Measurements from ENCODE around the gene CORO1A. TPM values are rescaled to one million over a fixed set of nuclear protein-coding genes. Genes with fewer than 3 reads are reported as not detected.
"Not testable (repeated sequence)": the region's sequence is repeated elsewhere in the genome, so short reads cannot be mapped to it uniquely, and the experiment has no call there.

CORO1A gene
- total and polyA plus RNA-seq, 11 donors: 4.3 to 102 (median 8.5) TPM

DNA sequence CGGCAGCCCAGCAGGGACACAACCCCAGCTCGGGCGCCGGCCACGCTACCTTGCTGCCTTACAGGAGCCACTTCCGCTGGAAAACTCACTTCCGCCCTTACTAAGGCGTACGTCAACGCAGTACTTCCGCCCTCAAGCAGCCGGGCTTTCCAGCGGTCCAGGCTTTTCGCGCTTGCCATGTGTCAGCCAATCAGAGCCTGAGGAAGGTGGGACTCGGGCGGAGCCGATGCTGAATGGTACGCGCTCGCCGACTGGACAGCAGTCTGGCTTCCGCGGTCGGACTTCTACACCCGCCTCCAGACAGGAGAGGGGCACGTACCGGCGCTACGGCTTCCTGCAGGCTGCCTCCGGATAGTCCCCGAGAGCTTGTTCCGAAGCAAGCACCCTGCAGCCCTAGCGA is 10.2 kb downstream of the CORO1A start, which contains the start of the genes BOLA2B and SLX1A:
Gene BOLA2B (minus strand): TSS at position 52 of the 400 bp plus-strand sequence. CDS start 71 bp downstream, outside the sequence.
Gene SLX1A (plus strand): TSS at position 261 of the 400 bp plus-strand sequence. CDS start 210 bp downstream, outside the sequence.
- DNase-seq; H3K4me1 ChIP-seq; H3K36me3 ChIP-seq; intact Hi-C loops (cut with DNase I); H3K9me3 ChIP-seq; H3K27ac ChIP-seq; H3K27me3 ChIP-seq: not testable (repeated sequence)
- peak; percentile 95 to 98 (median 96) for ATAC-seq
- WGBS, 4 donors: no CpG with 5 or more reads among the region's 34 CpGs
- H3K4me3 ChIP-seq: peak within 1 kb of the TSS in 10 of 12 donors; percentile 7 to 60 (median 48)

- H3K36me3 ChIP-seq; H3K9me3 ChIP-seq; H3K27ac ChIP-seq; H3K4me1 ChIP-seq; DNase-seq; intact Hi-C loops (cut with DNase I); H3K27me3 ChIP-seq: not testable (repeated sequence)
- peak; percentile 58 to 83 (median 80) for ATAC-seq
- peak overlapping the region in 10 of 12 donors; percentile 7 to 60 (median 48) for H3K4me3 ChIP-seq
- 7 to 12% (median 9%) methylated on average over 14 to 19 of the region's 60 CpGs; no CpG with 5 or more reads in 1 of the 4 donors for WGBS, 4 donors
Measured at GRCh38 chr16:30194172-30194925, 10.9 kb downstream of the CORO1A start.

DNA sequence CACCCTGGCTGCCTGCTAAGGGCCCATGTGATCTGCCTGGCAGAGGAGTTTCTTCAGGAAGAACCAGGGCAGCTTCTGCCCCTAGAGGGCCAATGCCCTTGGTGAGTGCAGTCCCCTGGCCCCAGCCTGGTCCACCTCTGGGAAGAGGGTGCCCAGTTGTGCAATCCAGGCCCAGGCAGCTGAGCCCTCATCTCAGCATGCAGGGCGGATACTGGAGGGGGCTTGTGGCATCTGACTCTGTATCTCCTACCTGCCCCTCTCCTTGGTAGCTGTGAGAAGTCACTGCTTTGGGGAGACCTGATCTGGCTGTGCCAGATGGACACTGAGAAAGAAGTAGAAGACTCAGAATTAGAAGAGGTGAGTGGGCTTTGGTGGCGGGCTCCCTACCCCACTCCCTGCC is 13.6 kb downstream of the CORO1A start:
- DNase-seq; H3K9me3 ChIP-seq; ATAC-seq; H3K27me3 ChIP-seq; H3K4me3 ChIP-seq; H3K4me1 ChIP-seq; intact Hi-C loops (cut with DNase I); H3K36me3 ChIP-seq; H3K27ac ChIP-seq: not testable (repeated sequence)
- WGBS, 4 donors: 63 to 96% (median 80%) methylated on average over 1 of the region's 2 CpGs; no CpG with 5 or more reads in 1 of the 4 donors

- DNase-seq; H3K27me3 ChIP-seq; H3K4me3 ChIP-seq; H3K27ac ChIP-seq; H3K9me3 ChIP-seq; intact Hi-C loops (cut with DNase I); H3K36me3 ChIP-seq; H3K4me1 ChIP-seq: not testable (repeated sequence)
- no CpG with 5 or more reads among the region's 3 CpGs for WGBS, 4 donors
- peak; percentile 34 to 61 (median 44) for ATAC-seq
Measured at GRCh38 chr16:30199049-30199448, 15.6 kb downstream of the CORO1A start, which contains the start of gene SULT1A3. Gene SULT1A3, plus strand, starts transcription at chr16:30199255. Its CDS starts 1,474 bp downstream, at chr16:30200729.

DNA sequence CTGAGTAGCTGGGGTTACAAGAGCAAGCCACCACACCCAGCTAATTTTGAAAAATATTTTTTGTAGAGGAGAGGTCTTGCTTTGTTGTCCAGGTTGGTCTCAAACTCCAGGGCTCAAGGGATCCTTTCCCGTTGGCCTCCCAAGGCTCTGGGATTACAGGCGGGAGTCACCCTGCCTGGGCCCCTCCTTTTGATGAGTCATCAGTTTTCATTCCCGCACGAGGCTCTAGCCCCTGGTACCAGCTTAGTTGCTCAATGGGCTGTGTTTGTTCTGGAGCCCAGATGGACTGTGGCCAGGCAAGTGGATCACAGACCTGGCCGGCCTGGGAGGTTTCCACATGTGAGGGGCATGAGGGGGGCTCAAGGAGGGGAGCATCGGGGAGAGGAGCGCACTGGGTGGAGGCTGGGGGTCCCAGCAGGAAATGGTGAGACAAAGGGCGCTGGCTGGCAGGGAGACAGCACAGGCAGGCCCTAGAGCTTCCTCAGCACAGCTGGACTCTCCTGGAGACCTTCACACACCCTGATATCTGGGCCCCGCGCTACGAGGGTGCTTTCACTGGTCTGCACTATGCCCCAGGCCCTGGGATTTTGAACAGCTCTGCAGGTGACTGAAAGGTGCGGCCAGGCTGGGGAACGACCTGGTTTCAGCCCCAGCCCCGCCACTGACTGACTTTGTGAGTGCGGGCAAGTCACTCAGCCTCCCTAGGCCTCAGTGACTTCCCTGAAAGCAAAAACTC is 16.4 kb downstream of the CORO1A start:
- H3K27ac ChIP-seq; DNase-seq; H3K36me3 ChIP-seq; H3K4me3 ChIP-seq; intact Hi-C loops (cut with DNase I); H3K4me1 ChIP-seq; H3K9me3 ChIP-seq; H3K27me3 ChIP-seq: not testable (repeated sequence)
- no CpG with 5 or more reads among the region's 15 CpGs for WGBS, 4 donors
- ATAC-seq: peak in 3 of 4 donors; percentile 47 to 61 (median 48)

GRCh38 chr16:30205541-30206236 is 22.3 kb downstream of the CORO1A start:
- peak; percentile 47 to 70 (median 64) for ATAC-seq
- peak in 4 of 5 donors; percentile 13 to 29 (median 18) for DNase-seq
- intact Hi-C loops (cut with DNase I); H3K27me3 ChIP-seq; H3K4me1 ChIP-seq; H3K9me3 ChIP-seq; H3K36me3 ChIP-seq: not testable (repeated sequence)
- WGBS, 4 donors: 1 to 2% (median 2%) methylated on average over 14 to 20 of the region's 52 CpGs; no CpG with 5 or more reads in 1 of the 4 donors
- Histone ChIP-seq H3K27ac (peak overlapping the region in 3 of 12 donors; percentile 31 to 68 (median 52)), H3K4me3 (peak overlapping the region; percentile 37 to 62 (median 52))

DNA sequence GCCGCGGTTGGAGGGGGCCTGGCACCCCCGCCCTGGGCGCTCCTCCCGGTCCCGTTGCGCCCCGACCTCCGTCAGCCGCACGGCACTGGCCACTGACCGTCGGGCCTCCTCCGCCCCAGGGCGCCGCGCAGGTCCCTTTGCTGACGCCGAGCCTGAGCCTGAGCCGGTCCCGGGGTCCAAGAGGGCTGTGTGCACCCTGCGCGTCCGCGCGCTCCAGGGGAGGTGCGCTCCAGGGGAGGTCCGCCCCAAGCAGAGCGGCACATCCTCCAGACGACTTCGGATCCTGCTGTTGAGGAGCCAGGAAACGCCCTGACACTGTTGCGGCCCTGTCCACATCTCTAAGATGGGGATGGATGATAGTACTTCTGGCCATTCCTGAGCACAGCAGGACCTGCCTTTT is 22.9 kb downstream of the CORO1A start:
- Histone ChIP-seq H3K27ac (peak overlapping the region in 3 of 12 donors; percentile 31 to 68 (median 52)), H3K4me3 (peak overlapping the region; percentile 37 to 62 (median 52))
- H3K4me1 ChIP-seq; H3K9me3 ChIP-seq; H3K27me3 ChIP-seq; DNase-seq; intact Hi-C loops (cut with DNase I); H3K36me3 ChIP-seq: not testable (repeated sequence)
- peak in 3 of 4 donors; percentile 15 to 34 (median 30) for ATAC-seq
- no CpG with 5 or more reads among the region's 33 CpGs for WGBS, 4 donors

DNA sequence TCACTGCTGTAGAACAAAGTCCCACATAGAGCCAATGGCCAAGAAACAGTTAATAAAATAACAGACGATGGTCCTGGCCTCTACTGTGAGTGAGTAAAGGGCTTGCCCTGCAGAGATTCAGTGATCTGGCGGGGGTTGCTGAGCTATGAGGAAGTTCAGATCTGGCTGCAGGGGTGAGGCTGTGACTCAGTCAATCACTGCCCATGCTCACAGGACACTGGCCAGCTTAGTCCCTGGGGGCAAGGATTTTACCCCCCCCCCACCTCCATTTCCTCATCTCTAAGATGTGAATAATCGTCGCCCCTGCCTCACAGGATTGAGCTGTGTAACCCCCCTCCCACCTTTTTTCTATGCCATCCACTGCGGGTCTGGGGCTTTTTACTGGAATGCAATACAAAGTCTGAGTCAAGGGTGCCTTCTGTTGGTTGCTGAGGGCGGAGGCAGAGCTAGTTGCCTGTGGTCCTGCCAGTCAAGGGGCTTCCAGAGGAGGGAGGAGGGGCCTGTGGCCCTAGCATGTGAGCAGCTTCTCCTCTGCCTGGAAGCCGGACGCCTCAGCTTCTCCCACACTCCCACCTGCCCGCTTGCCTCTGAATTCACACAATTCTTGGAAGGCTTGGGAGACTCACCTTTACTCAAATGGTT is 23.8 kb downstream of the CORO1A start:
- intact Hi-C loops (cut with DNase I); H3K4me3 ChIP-seq: not testable (repeated sequence)

DNA sequence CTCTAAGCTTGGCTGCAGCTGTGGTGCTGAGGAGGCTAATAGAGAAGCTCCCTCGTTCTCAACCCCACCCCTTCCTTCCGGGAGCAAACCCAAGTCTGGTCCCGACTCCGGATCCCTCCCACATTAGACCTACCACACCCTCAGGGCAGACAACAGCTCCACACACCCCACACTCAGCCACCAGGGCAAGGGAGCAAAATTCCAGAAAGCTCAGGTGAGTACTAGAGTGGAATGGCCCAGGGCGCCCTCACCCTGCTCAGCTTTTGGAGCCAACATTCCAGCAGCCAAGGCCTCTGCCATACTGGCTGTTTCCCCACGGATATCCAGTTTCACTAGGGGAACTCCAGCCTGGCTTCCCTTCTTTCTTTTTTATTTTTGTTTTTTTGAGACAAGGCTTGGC is 25.6 kb downstream of the CORO1A start:
- H3K27ac ChIP-seq; intact Hi-C loops (cut with DNase I); H3K4me1 ChIP-seq; H3K36me3 ChIP-seq; H3K27me3 ChIP-seq; H3K4me3 ChIP-seq; H3K9me3 ChIP-seq: not testable (repeated sequence)
- peak in 3 of 5 donors; percentile 58 to 68 (median 59) for DNase-seq
- ATAC-seq: peak; percentile 44 to 88 (median 62)
- WGBS, 4 donors: 28 to 47% (median 42%) methylated on average over 2 to 4 of the region's 6 CpGs

More for the DNA sequence above, 23.8 kb downstream of the CORO1A start:
- H3K27me3 ChIP-seq, H3K36me3 ChIP-seq, H3K9me3 ChIP-seq, H3K27ac ChIP-seq, H3K4me1 ChIP-seq: not testable (repeated sequence)
- DNase-seq (peak; percentile 8 to 21 (median 16)), ATAC-seq (peak in 3 of 4 donors; percentile 36 to 45 (median 43))
- 15 to 24% methylated on average over 2 of the region's 9 CpGs; no CpG with 5 or more reads in 2 of the 4 donors for WGBS, 4 donors

DNA sequence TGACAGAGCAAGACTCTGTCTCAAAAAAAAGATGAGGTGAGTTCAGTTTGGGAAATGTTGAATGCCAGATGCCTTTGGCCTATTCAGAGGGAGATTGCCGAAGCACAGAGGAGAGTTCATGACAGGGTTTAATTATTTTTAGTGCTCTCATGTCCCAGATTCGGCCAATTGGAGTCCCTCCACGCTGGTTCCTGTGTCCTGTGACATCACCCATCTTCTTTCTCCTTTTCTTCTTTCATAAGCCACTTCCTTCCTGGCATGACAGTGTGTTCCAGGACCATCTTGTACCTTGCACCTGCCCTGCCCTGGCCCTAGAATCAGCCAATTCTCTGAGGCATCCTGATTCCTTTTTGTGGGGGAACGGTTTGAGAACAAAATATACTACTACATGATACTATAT is 28.0 kb downstream of the CORO1A start:
- H3K36me3 ChIP-seq; intact Hi-C loops (cut with DNase I); H3K27ac ChIP-seq; H3K27me3 ChIP-seq; DNase-seq; H3K4me3 ChIP-seq; H3K4me1 ChIP-seq; H3K9me3 ChIP-seq: not testable (repeated sequence)
- WGBS, 4 donors: no CpG with 5 or more reads among the region's 4 CpGs
- ATAC-seq: peak in 1 of 4 donors; percentile 40
